ENCODE data around the gene TTN. TPM values are rescaled to one million over a fixed set of nuclear protein-coding genes. Genes with fewer than 3 reads are reported as not detected.

TTN gene
- total RNA-seq, 1 donor from 2014 or later = 1.3 TPM

DNA sequence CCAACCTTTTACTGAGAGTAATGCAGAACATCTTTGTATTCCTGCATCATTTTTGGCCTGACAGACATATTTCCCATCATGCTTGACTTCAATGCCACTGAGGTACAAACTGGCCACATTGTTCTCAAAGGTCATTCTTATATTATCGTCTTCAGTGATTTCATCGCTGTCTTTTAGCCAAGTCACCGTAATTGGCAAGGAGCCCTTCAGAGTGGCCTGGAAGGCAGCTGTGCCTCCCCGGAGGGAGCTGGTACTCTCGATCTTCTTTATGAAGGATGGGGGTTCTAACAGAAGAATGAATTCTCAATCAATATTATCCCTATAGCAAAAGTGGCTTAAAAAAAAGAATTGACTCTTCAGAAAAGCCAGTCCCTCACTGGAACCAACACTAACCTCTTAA lies 75.9 kb downstream of the TTN start:
- Mint-ChIP-seq H3K27ac (no peak overlapping the region), H3K4me1 (no peaks in the 10 kb centered on the region), H3K9me3 (peaks cover 2% of the 10 kb centered on the region), H3K4me3 (no peak overlapping the region), H3K36me3 (no peaks in the 10 kb centered on the region), H3K27me3 (ENCODE audit: insufficient read depth, low read depth) (no peaks in the 10 kb centered on the region)
- Histone ChIP-seq H3F3A (ENCODE audit: low read depth) (no peaks in the 10 kb centered on the region), H3K4me2 (no peak overlapping the region), H3K27me3 (no peaks in the 10 kb centered on the region), H3K4me3 (no peak overlapping the region), H3K9me3 (ENCODE audit: low read depth) (no peaks in the 10 kb centered on the region), H4K20me1 (ENCODE audit: low read depth) (no peaks in the 10 kb centered on the region), H2AFZ (replicated peaks) (no peak overlapping the region), H3K79me2 (ENCODE audit: low read depth) (no peaks in the 10 kb centered on the region), H3K4me1 (no peaks in the 10 kb centered on the region), H3K27ac (no peak overlapping the region), H3K9ac (no peak overlapping the region), H3K36me3 (no peaks in the 10 kb centered on the region)
- no peak for DNase-seq (ENCODE audit: low spot score)
- TF ChIP-seq EZH2phosphoT487 (IDR thresholded peaks at IDR 0.05) = no peak
- TF ChIP-seq EZH2 (IDR thresholded peaks at IDR 0.05) = no peak
- TF ChIP-seq, protein P1, sequence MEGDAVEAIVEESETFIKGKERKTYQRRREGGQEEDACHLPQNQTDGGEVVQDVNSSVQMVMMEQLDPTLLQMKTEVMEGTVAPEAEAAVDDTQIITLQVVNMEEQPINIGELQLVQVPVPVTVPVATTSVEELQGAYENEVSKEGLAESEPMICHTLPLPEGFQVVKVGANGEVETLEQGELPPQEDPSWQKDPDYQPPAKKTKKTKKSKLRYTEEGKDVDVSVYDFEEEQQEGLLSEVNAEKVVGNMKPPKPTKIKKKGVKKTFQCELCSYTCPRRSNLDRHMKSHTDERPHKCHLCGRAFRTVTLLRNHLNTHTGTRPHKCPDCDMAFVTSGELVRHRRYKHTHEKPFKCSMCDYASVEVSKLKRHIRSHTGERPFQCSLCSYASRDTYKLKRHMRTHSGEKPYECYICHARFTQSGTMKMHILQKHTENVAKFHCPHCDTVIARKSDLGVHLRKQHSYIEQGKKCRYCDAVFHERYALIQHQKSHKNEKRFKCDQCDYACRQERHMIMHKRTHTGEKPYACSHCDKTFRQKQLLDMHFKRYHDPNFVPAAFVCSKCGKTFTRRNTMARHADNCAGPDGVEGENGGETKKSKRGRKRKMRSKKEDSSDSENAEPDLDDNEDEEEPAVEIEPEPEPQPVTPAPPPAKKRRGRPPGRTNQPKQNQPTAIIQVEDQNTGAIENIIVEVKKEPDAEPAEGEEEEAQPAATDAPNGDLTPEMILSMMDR (IDR thresholded peaks at IDR 0.05) = no peak

DNA sequence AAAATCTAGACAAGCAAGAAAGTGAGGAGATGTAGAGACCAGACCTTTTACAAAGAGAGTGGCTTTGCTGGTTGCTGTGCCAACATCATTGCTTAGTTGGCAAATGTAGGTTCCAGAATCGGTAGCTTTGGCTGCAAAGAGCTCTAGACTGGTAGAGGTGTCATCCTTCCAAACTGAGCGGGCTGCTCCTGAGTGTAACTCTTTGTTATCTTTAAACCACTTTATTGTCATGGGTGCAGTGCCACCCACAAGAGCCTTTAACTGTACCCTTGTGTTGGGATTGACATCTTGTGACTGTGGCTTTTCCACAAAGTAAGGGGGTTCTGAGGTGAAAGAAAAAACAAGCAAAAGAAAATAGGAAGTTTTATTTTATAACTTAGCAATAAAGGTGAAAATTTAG lies 77.2 kb downstream of the TTN start:
- Histone ChIP-seq H3K4me3 (no peak overlapping the region), H3K9ac (no peak overlapping the region), H3K9me3 (ENCODE audit: low read depth) (no peaks in the 10 kb centered on the region), H3K4me1 (no peaks in the 10 kb centered on the region), H3F3A (ENCODE audit: low read depth) (no peaks in the 10 kb centered on the region), H2AFZ (replicated peaks) (no peak overlapping the region), H4K20me1 (ENCODE audit: low read depth) (no peaks in the 10 kb centered on the region), H3K27ac (no peak overlapping the region), H3K4me2 (no peak overlapping the region), H3K36me3 (no peaks in the 10 kb centered on the region), H3K79me2 (ENCODE audit: low read depth) (no peaks in the 10 kb centered on the region), H3K27me3 (no peaks in the 10 kb centered on the region)
- no peaks in the 10 kb centered on the region for H3K36me3 Mint-ChIP-seq
- no peak for DNase-seq (ENCODE audit: low spot score)
- TF ChIP-seq, protein P1 (IDR thresholded peaks at IDR 0.05) = no peak
- no peak for TF ChIP-seq EZH2phosphoT487 (IDR thresholded peaks at IDR 0.05)
- TF ChIP-seq EZH2 (IDR thresholded peaks at IDR 0.05) = no peak
- H3K4me1 Mint-ChIP-seq = no peaks in the 10 kb centered on the region
- H3K9me3 Mint-ChIP-seq = peaks cover 2% of the 10 kb centered on the region
- no peak overlapping the region for H3K27ac Mint-ChIP-seq
- peaks cover 3% of the 10 kb centered on the region for H3K27me3 Mint-ChIP-seq (ENCODE audit: insufficient read depth, low read depth)
- H3K4me3 Mint-ChIP-seq = no peak overlapping the region

DNA sequence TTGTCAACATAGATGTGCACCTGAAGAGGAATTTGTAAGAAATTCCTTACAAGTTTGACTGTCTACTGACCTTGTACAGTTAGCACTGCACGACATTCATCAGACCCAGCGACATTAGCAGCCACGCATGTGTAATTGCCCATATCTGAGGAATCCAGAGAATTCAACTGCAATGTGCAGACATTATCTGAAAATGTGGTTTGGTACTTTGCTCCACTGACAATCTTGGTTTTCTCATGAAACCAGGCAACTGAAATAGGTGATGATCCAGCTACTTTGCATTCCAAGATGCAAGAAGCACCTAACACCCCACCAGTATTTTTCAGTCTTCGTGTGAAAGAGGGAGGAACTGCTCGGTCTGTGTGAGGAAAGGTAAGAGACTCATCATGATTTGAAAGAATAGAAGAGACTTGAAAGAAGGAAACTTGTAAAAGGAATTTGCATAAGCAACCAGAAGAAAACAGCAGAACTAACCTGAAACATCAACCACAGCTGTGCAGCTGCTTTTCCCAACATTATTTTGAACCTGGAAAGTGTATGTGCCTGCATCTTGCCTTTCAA lies 83.4 kb downstream of the TTN start:
- no peak overlapping the region for H3K4me2 ChIP-seq
- Mint-ChIP-seq H3K36me3 (no peaks in the 10 kb centered on the region), H3K4me3 (no peak overlapping the region), H3K4me1 (no peaks in the 10 kb centered on the region), H3K27ac (no peak overlapping the region), H3K27me3 (ENCODE audit: insufficient read depth, low read depth) (peaks cover 4% of the 10 kb centered on the region), H3K9me3 (no peaks in the 10 kb centered on the region)
- no peaks in the 10 kb centered on the region for H4K20me1 ChIP-seq (ENCODE audit: low read depth)
- H3K9me3 ChIP-seq (ENCODE audit: low read depth) = no peaks in the 10 kb centered on the region
- H3K27me3 ChIP-seq = no peaks in the 10 kb centered on the region
- DNase-seq (ENCODE audit: low spot score) = no peak
- TF ChIP-seq, protein P1 (IDR thresholded peaks at IDR 0.05) = no peak
- TF ChIP-seq EZH2 (IDR thresholded peaks at IDR 0.05) = no peak
- no peak for TF ChIP-seq EZH2phosphoT487 (IDR thresholded peaks at IDR 0.05)
- H3K36me3 ChIP-seq = no peaks in the 10 kb centered on the region
- no peaks in the 10 kb centered on the region for H3K4me1 ChIP-seq
- H3F3A ChIP-seq (ENCODE audit: low read depth) = no peaks in the 10 kb centered on the region
- no peak overlapping the region for H3K27ac ChIP-seq
- H3K4me3 ChIP-seq = no peak overlapping the region
- no peak overlapping the region for H3K9ac ChIP-seq
- H2AFZ ChIP-seq (replicated peaks) = no peak overlapping the region
- H3K79me2 ChIP-seq (ENCODE audit: low read depth) = no peaks in the 10 kb centered on the region
